ENCODE data around the gene STAT4.

Gene STAT4

GRCh38 chr2:191177751-191178736 lies 27.2 kb upstream of the STAT4 start:
- no peak for TF ChIP-seq BACH2 (CRISPR knock-in tag; IDR thresholded peaks at IDR 0.05; ENCODE audit: borderline replicate concordance)
- TF ChIP-seq ZNF70 (CRISPR knock-in tag; IDR thresholded peaks at IDR 0.05) = no peak
- TF ChIP-seq OSR1 (CRISPR knock-in tag; IDR thresholded peaks at IDR 0.05) = no peak
- TF ChIP-seq ZC3H10 (CRISPR knock-in tag; IDR thresholded peaks at IDR 0.05) = no peak
- TF ChIP-seq ZNF565 (CRISPR knock-in tag; conservative IDR thresholded peaks at IDR 0.05; ENCODE audit: low read depth) = no peak
- TF ChIP-seq, protein P1, sequence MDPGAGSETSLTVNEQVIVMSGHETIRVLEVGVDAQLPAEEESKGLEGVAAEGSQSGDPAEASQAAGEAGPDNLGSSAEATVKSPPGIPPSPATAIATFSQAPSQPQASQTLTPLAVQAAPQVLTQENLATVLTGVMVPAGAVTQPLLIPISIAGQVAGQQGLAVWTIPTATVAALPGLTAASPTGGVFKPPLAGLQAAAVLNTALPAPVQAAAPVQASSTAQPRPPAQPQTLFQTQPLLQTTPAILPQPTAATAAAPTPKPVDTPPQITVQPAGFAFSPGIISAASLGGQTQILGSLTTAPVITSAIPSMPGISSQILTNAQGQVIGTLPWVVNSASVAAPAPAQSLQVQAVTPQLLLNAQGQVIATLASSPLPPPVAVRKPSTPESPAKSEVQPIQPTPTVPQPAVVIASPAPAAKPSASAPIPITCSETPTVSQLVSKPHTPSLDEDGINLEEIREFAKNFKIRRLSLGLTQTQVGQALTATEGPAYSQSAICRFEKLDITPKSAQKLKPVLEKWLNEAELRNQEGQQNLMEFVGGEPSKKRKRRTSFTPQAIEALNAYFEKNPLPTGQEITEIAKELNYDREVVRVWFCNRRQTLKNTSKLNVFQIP (CRISPR knock-in tag; IDR thresholded peaks at IDR 0.05; ENCODE audit: borderline replicate concordance, low read depth) = no peak
- TF ChIP-seq ZNF8 (CRISPR knock-in tag; IDR thresholded peaks at IDR 0.05) = no peak
- TF ChIP-seq TCF4 (CRISPR knock-in tag; IDR thresholded peaks at IDR 0.05; ENCODE audit: borderline replicate concordance) = no peak
- TF ChIP-seq ZFP3 (CRISPR knock-in tag; IDR thresholded peaks at IDR 0.05) = no peak
- TF ChIP-seq TOX (CRISPR knock-in tag; IDR thresholded peaks at IDR 0.05; ENCODE audit: borderline replicate concordance) = no peak
- TF ChIP-seq, protein P2, sequence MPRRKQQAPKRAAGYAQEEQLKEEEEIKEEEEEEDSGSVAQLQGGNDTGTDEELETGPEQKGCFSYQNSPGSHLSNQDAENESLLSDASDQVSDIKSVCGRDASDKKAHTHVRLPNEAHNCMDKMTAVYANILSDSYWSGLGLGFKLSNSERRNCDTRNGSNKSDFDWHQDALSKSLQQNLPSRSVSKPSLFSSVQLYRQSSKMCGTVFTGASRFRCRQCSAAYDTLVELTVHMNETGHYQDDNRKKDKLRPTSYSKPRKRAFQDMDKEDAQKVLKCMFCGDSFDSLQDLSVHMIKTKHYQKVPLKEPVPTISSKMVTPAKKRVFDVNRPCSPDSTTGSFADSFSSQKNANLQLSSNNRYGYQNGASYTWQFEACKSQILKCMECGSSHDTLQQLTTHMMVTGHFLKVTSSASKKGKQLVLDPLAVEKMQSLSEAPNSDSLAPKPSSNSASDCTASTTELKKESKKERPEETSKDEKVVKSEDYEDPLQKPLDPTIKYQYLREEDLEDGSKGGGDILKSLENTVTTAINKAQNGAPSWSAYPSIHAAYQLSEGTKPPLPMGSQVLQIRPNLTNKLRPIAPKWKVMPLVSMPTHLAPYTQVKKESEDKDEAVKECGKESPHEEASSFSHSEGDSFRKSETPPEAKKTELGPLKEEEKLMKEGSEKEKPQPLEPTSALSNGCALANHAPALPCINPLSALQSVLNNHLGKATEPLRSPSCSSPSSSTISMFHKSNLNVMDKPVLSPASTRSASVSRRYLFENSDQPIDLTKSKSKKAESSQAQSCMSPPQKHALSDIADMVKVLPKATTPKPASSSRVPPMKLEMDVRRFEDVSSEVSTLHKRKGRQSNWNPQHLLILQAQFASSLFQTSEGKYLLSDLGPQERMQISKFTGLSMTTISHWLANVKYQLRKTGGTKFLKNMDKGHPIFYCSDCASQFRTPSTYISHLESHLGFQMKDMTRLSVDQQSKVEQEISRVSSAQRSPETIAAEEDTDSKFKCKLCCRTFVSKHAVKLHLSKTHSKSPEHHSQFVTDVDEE (CRISPR knock-in tag; IDR thresholded peaks at IDR 0.05) = no peak
- no peak for TF ChIP-seq PPARA (CRISPR knock-in tag; IDR thresholded peaks at IDR 0.05; ENCODE audit: borderline replicate concordance)
- no peak for TF ChIP-seq ZFP30 (CRISPR knock-in tag; IDR thresholded peaks at IDR 0.05)
- TF ChIP-seq CREB5 (CRISPR knock-in tag; IDR thresholded peaks at IDR 0.05; ENCODE audit: low read depth) = no peak
- TF ChIP-seq CSRNP3 (CRISPR knock-in tag; IDR thresholded peaks at IDR 0.05) = no peak
- TF ChIP-seq, protein P3, sequence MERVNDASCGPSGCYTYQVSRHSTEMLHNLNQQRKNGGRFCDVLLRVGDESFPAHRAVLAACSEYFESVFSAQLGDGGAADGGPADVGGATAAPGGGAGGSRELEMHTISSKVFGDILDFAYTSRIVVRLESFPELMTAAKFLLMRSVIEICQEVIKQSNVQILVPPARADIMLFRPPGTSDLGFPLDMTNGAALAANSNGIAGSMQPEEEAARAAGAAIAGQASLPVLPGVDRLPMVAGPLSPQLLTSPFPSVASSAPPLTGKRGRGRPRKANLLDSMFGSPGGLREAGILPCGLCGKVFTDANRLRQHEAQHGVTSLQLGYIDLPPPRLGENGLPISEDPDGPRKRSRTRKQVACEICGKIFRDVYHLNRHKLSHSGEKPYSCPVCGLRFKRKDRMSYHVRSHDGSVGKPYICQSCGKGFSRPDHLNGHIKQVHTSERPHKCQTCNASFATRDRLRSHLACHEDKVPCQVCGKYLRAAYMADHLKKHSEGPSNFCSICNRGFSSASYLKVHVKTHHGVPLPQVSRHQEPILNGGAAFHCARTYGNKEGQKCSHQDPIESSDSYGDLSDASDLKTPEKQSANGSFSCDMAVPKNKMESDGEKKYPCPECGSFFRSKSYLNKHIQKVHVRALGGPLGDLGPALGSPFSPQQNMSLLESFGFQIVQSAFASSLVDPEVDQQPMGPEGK (CRISPR knock-in tag; IDR thresholded peaks at IDR 0.05; ENCODE audit: borderline replicate concordance) = no peak
- no peak for TF ChIP-seq SNAI2 (CRISPR knock-in tag; IDR thresholded peaks at IDR 0.05)
- TF ChIP-seq ARNTL (CRISPR knock-in tag; IDR thresholded peaks at IDR 0.05; ENCODE audit: borderline replicate concordance, low read depth) = no peak
- ATAC-seq = no peak

GRCh38 chr2:191176801-191177438 lies 26.1 kb upstream of the STAT4 start:
- no peak for ATAC-seq
- no peak for TF ChIP-seq GLIS3 (CRISPR knock-in tag; IDR thresholded peaks at IDR 0.05)
- TF ChIP-seq CREB5 (CRISPR knock-in tag; IDR thresholded peaks at IDR 0.05; ENCODE audit: low read depth) = no peak
- no peak for TF ChIP-seq ZFP30 (CRISPR knock-in tag; IDR thresholded peaks at IDR 0.05)
- TF ChIP-seq ZNF8 (CRISPR knock-in tag; IDR thresholded peaks at IDR 0.05) = no peak
- no peak for TF ChIP-seq PPARA (CRISPR knock-in tag; IDR thresholded peaks at IDR 0.05; ENCODE audit: borderline replicate concordance)
- TF ChIP-seq RARB (CRISPR knock-in tag; IDR thresholded peaks at IDR 0.05) = no peak
- TF ChIP-seq ARNTL (CRISPR knock-in tag; IDR thresholded peaks at IDR 0.05; ENCODE audit: borderline replicate concordance, low read depth) = no peak
- no peak for TF ChIP-seq BACH2 (CRISPR knock-in tag; IDR thresholded peaks at IDR 0.05; ENCODE audit: borderline replicate concordance)
- no peak for TF ChIP-seq ESRRG (CRISPR knock-in tag; IDR thresholded peaks at IDR 0.05)
- no peak for TF ChIP-seq ISL1 (CRISPR knock-in tag; IDR thresholded peaks at IDR 0.05)
- TF ChIP-seq, protein P2 (CRISPR knock-in tag; IDR thresholded peaks at IDR 0.05) = no peak

All from SK-N-SH treated with all-trans-retinoic acid at 6 μM for 48 hours (cell line).